Transverse colon (tissue), 3 donors: ENCODE data around the gene POU3F1.

Experiments
- CTCF ChIP-seq, 5 experiments: fragments of 200-600 bp in 3 of 5; fragments of 450-650 bp in 2 of 5; sonication (generic) in 3 of 5; IDR thresholded peaks; 1 replicate in 2 of 5; 2 replicates in 3 of 5; pipeline ENCODE4 v1.5.1; 2016 to 2017; ENCODE audit warnings: antibody characterized with exemption in 5 of 5, inconsistent platforms in 3 of 5, mild to moderate bottlenecking in 2 of 5, moderate library complexity in 1 of 5
- EP300 ChIP-seq: sonication (generic); formaldehyde crosslinking; IDR thresholded peaks from one replicate; pipeline ENCODE4 v1.6.1; 2017; ENCODE audit warnings: antibody characterized with exemption, low read depth
- POLR2A ChIP-seq: fragments of 450-650 bp; IDR thresholded peaks from one replicate; pipeline ENCODE4 v1.6.1; 2016; ENCODE audit warnings: antibody characterized with exemption, mild to moderate bottlenecking, moderate library complexity

GRCh38 chr1:38079019-38079418 is 32.4 kb upstream of the POU3F1 start:
- TF ChIP-seq CTCF (IDR thresholded peaks at IDR 0.05) (no peak), EP300 (no peak), POLR2A (no peak)
